IMR-90 (cell line): Measurements from ENCODE around the gene FAM193A. TPM values are rescaled to one million over a fixed set of nuclear protein-coding genes. Genes with fewer than 3 reads are reported as not detected.

Experiments used
- ATAC-seq: fragments of 200-7000 bp; cut with Tn5 transposase; 2 replicates; pipeline ENCODE4 v1.9.1; 2020; ENCODE audit warnings: low read depth, mild to moderate bottlenecking, moderate library complexity
- BruUV-seq: library from RNA; stranded (reverse); fragments of 400-500 nt; replicated peaks from 2 replicates; lab custom pipeline; 2021; lab: Mats Ljungman, UMichigan
- CTCF ChIA-PET: fragments of 300-600 bp; formaldehyde crosslinking; extraction: SDS; loops from one replicate; lab custom pipeline; 2021; ENCODE audit warnings: antibody characterized with exemption; lab: Yijun Ruan, JAX
- POLR2A ChIA-PET: fragments of 300-600 bp; sonication (Branson Sonifier 250); formaldehyde crosslinking; loops from one replicate; lab custom pipeline; 2022; ENCODE audit warnings: antibody characterized with exemption; ENCODE audit not compliant: unreplicated experiment; lab: Charles Lee
- DNase-seq: peaks from one replicate; pipeline ENCODE4 v3.0.0; 2013
- H2AFZ ChIP-seq: replicated peaks from 2 replicates; pipeline ENCODE3; 2013; ENCODE audit warnings: low read length, mild to moderate bottlenecking; ENCODE audit not compliant: poor library complexity
- H2AK5ac ChIP-seq: 2 replicates; pipeline ENCODE4 v1.6.1; 2013; ENCODE audit warnings: low read depth, low read length, inconsistent platforms
- H2AK9ac ChIP-seq: replicated peaks from 2 replicates; pipeline ENCODE3; 2013; ENCODE audit warnings: mild to moderate bottlenecking, low read depth, low read length, moderate library complexity; ENCODE audit not compliant: poor library complexity
- H2BK120ac ChIP-seq: 2 replicates; pipeline ENCODE4 v1.6.1; 2013; ENCODE audit warnings: low read depth, low read length, inconsistent platforms
- H2BK15ac ChIP-seq: 3 replicates; pipeline ENCODE4 v1.6.1; 2013; ENCODE audit warnings: low read depth, low read length, inconsistent platforms
- H2BK20ac ChIP-seq: 2 replicates; pipeline ENCODE4 v1.6.1; 2013; ENCODE audit warnings: low read depth, mild to moderate bottlenecking, inconsistent platforms, low read length, moderate library complexity
- H2BK5ac ChIP-seq: 2 replicates; pipeline ENCODE4 v1.6.1; 2013; ENCODE audit warnings: mild to moderate bottlenecking, low read depth, low read length, inconsistent platforms; ENCODE audit not compliant: poor library complexity, severe bottlenecking
- H3K14ac ChIP-seq: replicated peaks from 2 replicates; pipeline ENCODE4 v1.6.1; 2013; ENCODE audit warnings: low read depth, low read length, inconsistent platforms
- H3K18ac ChIP-seq: 2 replicates; pipeline ENCODE4 v1.6.1; 2013; ENCODE audit warnings: low read depth, low read length, control low read depth
- H3K23ac ChIP-seq: 2 replicates; pipeline ENCODE4 v1.6.1; 2013; ENCODE audit warnings: low read depth, low read length, inconsistent platforms
- H3K27ac ChIP-seq: 2 replicates; pipeline ENCODE4 v1.5.1; 2013; ENCODE audit warnings: mild to moderate bottlenecking, control low read depth, low read length; ENCODE audit not compliant: insufficient read depth
- H3K27me3 ChIP-seq: 2 replicates; pipeline ENCODE4 v1.6.1; 2013; ENCODE audit warnings: low read length; ENCODE audit not compliant: control insufficient read depth, insufficient read depth
- H3K36me3 ChIP-seq: 2 replicates; pipeline ENCODE4 v1.6.1; 2013; ENCODE audit warnings: low read length, mixed read lengths; ENCODE audit not compliant: control insufficient read depth, insufficient read depth
- H3K4ac ChIP-seq: 2 replicates; pipeline ENCODE4 v1.6.1; 2013; ENCODE audit warnings: low read depth, low read length, inconsistent platforms
- H3K4me1 ChIP-seq: 2 replicates; pipeline ENCODE4 v1.6.1; 2013; ENCODE audit warnings: low read length, mixed read lengths; ENCODE audit not compliant: control insufficient read depth, insufficient read depth
- H3K4me2 ChIP-seq: 2 replicates; pipeline ENCODE4 v1.6.1; 2013; ENCODE audit warnings: low read depth, mild to moderate bottlenecking, control low read depth, low read length, moderate library complexity
- H3K4me3 ChIP-seq: 2 replicates; pipeline ENCODE4 v1.5.1; 2013; ENCODE audit warnings: low read depth, mild to moderate bottlenecking, control low read depth, low read length, moderate library complexity; ENCODE audit not compliant: insufficient read depth
- H3K56ac ChIP-seq: 2 replicates; pipeline ENCODE4 v1.6.1; 2013; ENCODE audit warnings: low read length, inconsistent platforms; ENCODE audit not compliant: insufficient read depth; ENCODE audit errors: extremely low read depth
- H3K79me1 ChIP-seq, 2 experiments: 2 replicates each; pipeline ENCODE4 v1.6.1; 2013; ENCODE audit warnings: low read length in 2 of 2, inconsistent platforms in 1 of 2, low read depth in 1 of 2
- H3K9ac ChIP-seq: 2 replicates; pipeline ENCODE4 v1.6.1; 2013; ENCODE audit warnings: low read depth, low read length, control low read depth
- H3K9me1 ChIP-seq: 2 replicates; pipeline ENCODE4 v1.6.1; 2013; ENCODE audit warnings: low read length, inconsistent platforms; ENCODE audit not compliant: insufficient read depth
- H3K9me3 ChIP-seq: 2 replicates; pipeline ENCODE4 v1.6.1; 2013; ENCODE audit warnings: low read length; ENCODE audit not compliant: control insufficient read depth, insufficient read depth
- H4K20me1 ChIP-seq: 2 replicates; pipeline ENCODE4 v1.6.1; 2013; ENCODE audit warnings: low read length, inconsistent platforms; ENCODE audit not compliant: insufficient read depth
- H4K5ac ChIP-seq: 2 replicates; pipeline ENCODE4 v1.6.1; 2013; ENCODE audit warnings: mild to moderate bottlenecking, low read depth, low read length, control low read depth
- H4K8ac ChIP-seq, 2 experiments: 2 replicates each; pipeline ENCODE4 v1.6.1; 2013; ENCODE audit warnings: low read depth in 2 of 2, low read length in 2 of 2, control low read depth in 1 of 2, inconsistent platforms in 1 of 2
- H4K91ac ChIP-seq: 2 replicates; pipeline ENCODE4 v1.6.1; 2013; ENCODE audit warnings: low read depth, low read length, inconsistent platforms; ENCODE audit not compliant: insufficient read depth
- BHLHE40 ChIP-seq: fragments of 150-350 bp; IDR thresholded peaks from 2 replicates; pipeline ENCODE4 v1.6.1; 2016; ENCODE audit warnings: mild to moderate bottlenecking, low read depth, low read length
- CHD1 ChIP-seq: IDR thresholded peaks from 2 replicates; pipeline ENCODE4 v1.6.1; 2012; ENCODE audit warnings: low read depth, low read length, improper control_type of control experiment
- FOS ChIP-seq: fragments of 150-350 bp; IDR thresholded peaks from 2 replicates; pipeline ENCODE4 v1.6.1; 2016; ENCODE audit warnings: low read depth, low read length
- MAZ ChIP-seq: IDR thresholded peaks from 2 replicates; pipeline ENCODE4 v1.6.1; 2012; ENCODE audit warnings: low read depth, mild to moderate bottlenecking, low read length, improper control_type of control experiment, moderate library complexity, borderline replicate concordance
- MXI1 ChIP-seq: IDR thresholded peaks from 2 replicates; pipeline ENCODE4 v1.6.1; 2012; ENCODE audit warnings: low read depth, mild to moderate bottlenecking, low read length, moderate library complexity, borderline replicate concordance
- NFE2L2 ChIP-seq: fragments of 150-350 bp; IDR thresholded peaks from 2 replicates; pipeline ENCODE4 v1.6.1; 2016; ENCODE audit warnings: low read depth, mild to moderate bottlenecking, low read length
- RAD21 ChIP-seq: IDR thresholded peaks from 2 replicates; pipeline ENCODE4 v1.6.1; 2012; ENCODE audit warnings: low read length, improper control_type of control experiment
- RFX5 ChIP-seq: IDR thresholded peaks from 2 replicates; pipeline ENCODE4 v1.8.0; 2012; ENCODE audit warnings: low read depth, mild to moderate bottlenecking, low read length, moderate library complexity
- SMC3 ChIP-seq: fragments of 150-350 bp; IDR thresholded peaks from 2 replicates; pipeline ENCODE4 v1.6.1; 2016; ENCODE audit warnings: low read depth, mild to moderate bottlenecking, antibody characterized with exemption, low read length, moderate library complexity
- WGBS, 2 experiments: methylation state at CpG; one replicate each; pipeline versions ENCODE4 v1.1.5 to v1.1.7; 2013; ENCODE audit warnings: missing lambda C conversion rate in 2 of 2; ENCODE audit not compliant: insufficient read length in 1 of 2; ENCODE audit errors: extremely low coverage in 2 of 2; 5-methylcytosine and 5-hydroxymethylcytosine counted together
- dilution Hi-C: fragments of 300-500 bp; cut with HindIII; formaldehyde crosslinking; loops from one replicate; pipeline ENCODE4 v1.14.3; 2018; ENCODE audit warnings: low sequenced_read_pairs; ENCODE audit not compliant: unreplicated experiment
- in situ Hi-C: fragments of 300-500 bp; cut with MboI; formaldehyde crosslinking; loops from 3 replicates; pipeline ENCODE4 v1.14.3; 2019; ENCODE audit warnings: low sequenced_read_pairs, inconsistent platforms, mixed read lengths
- intact Hi-C: fragments of 100-400 bp; cut with micrococcal nuclease; formaldehyde crosslinking; loops from 2 replicates; pipeline ENCODE4 v1.10.0; 2022
- polyA plus RNA-seq, 3 experiments: library from polyadenylated mRNA; depleted of rRNA; stranded (reverse); fragments of >200 nt; gene quantifications; 2 replicates each; pipeline ENCODE4 v1.2.3, GENCODE V29; 2012; ENCODE audit warnings: low replicate concordance in 1 of 3
- total RNA-seq: library from RNA; depleted of rRNA; stranded (reverse); fragments of >200 nt; gene quantifications from 2 replicates; pipeline ENCODE4 v1.2.3, GENCODE V29; 2012
- TF ChIP-seq, protein P1 (sequence below): conservative IDR thresholded peaks from 2 replicates; pipeline ENCODE4 v1.5.1; 2012; ENCODE audit warnings: mild to moderate bottlenecking, low read depth, low read length, improper control_type of control experiment
- TF ChIP-seq, protein P2 (sequence below): fragments of 150-350 bp; IDR thresholded peaks from 2 replicates; pipeline ENCODE4 v1.6.1; 2017; ENCODE audit warnings: mild to moderate bottlenecking, antibody characterized with exemption, low read length, low read depth

Gene FAM193A
- total and polyA plus RNA-seq, 2 of the 4 experiments (the other 2 are of a cell fraction): 6.8 to 11.0 TPM

DNA sequence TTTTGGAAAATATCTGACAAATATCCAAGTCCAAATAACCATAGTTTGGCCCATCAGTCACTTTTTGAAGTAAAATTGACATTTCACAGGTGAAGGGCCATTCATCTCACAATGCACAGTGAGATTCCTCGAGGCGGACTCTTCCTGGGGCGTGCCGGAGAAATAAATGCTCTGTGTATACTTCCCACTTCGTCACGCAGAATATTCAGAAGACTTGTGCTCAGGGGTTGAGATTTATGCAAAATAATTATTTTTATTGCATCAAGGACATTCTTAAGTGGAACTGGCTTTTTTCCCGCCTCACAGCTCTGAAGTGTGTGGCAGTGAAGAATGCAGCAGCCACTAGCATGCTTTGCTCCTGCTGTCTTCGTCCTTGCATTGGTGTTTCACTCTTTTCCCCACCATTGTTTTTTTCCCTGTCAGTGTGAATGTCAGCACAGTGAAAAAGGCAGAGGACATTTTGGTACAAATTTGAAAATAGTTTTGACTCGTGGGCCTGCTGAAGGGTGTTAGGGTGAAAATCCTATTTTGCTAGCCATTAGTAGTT is 70.6 kb downstream of the FAM193A start:
- no peak overlapping the region for H4K91ac ChIP-seq
- ChIA-PET CTCF (no interaction called here), POLR2A (no interaction called here)
- ATAC-seq: no peak
- no peak overlapping the region for H3K14ac ChIP-seq
- intact Hi-C loops: no loop called here
- DNase-seq: no peak
- no CpG with 5 or more reads among the region's 9 CpGs for WGBS, 2 experiments
- H3K36me3 ChIP-seq: peaks cover 4% of the 10 kb centered on the region
- H2AFZ ChIP-seq: no peak overlapping the region
- no TSS peak for BruUV-seq
- H3K4ac ChIP-seq: no peak overlapping the region
- no peak overlapping the region for H4K8ac ChIP-seq
- in situ Hi-C loops: no loop called here
- no peak overlapping the region for H3K9ac ChIP-seq
- H4K20me1 ChIP-seq: peaks cover 67% of the 10 kb centered on the region
- no peak overlapping the region for H3K4me2 ChIP-seq
- H3K18ac ChIP-seq: no peak overlapping the region
- no peak overlapping the region for H4K5ac ChIP-seq
- H2BK20ac ChIP-seq: no peak overlapping the region
- H3K27ac ChIP-seq: no peak overlapping the region
- H3K79me1 ChIP-seq: peaks cover 13 to 70% of the 10 kb centered on the region in 2 experiments
- H3K4me3 ChIP-seq: no peak overlapping the region
- no peak overlapping the region for H3K23ac ChIP-seq
- H3K9me3 ChIP-seq: no peaks in the 10 kb centered on the region
- no peak overlapping the region for H2BK120ac ChIP-seq
- no peak overlapping the region for H2BK15ac ChIP-seq
- H3K27me3 ChIP-seq: no peaks in the 10 kb centered on the region
- dilution Hi-C loops: no loop called here
- H2AK5ac ChIP-seq: no peak overlapping the region
- TF ChIP-seq, protein P1, sequence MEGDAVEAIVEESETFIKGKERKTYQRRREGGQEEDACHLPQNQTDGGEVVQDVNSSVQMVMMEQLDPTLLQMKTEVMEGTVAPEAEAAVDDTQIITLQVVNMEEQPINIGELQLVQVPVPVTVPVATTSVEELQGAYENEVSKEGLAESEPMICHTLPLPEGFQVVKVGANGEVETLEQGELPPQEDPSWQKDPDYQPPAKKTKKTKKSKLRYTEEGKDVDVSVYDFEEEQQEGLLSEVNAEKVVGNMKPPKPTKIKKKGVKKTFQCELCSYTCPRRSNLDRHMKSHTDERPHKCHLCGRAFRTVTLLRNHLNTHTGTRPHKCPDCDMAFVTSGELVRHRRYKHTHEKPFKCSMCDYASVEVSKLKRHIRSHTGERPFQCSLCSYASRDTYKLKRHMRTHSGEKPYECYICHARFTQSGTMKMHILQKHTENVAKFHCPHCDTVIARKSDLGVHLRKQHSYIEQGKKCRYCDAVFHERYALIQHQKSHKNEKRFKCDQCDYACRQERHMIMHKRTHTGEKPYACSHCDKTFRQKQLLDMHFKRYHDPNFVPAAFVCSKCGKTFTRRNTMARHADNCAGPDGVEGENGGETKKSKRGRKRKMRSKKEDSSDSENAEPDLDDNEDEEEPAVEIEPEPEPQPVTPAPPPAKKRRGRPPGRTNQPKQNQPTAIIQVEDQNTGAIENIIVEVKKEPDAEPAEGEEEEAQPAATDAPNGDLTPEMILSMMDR: no peak
- TF ChIP-seq FOS (no peak), RFX5 (no peak), BHLHE40 (no peak), MXI1 (no peak), NFE2L2 (no peak), MAZ (no peak), CHD1 (no peak), RAD21 (no peak), SMC3 (no peak)
- TF ChIP-seq, protein P2, sequence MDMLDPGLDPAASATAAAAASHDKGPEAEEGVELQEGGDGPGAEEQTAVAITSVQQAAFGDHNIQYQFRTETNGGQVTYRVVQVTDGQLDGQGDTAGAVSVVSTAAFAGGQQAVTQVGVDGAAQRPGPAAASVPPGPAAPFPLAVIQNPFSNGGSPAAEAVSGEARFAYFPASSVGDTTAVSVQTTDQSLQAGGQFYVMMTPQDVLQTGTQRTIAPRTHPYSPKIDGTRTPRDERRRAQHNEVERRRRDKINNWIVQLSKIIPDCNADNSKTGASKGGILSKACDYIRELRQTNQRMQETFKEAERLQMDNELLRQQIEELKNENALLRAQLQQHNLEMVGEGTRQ: no peak
- peaks cover 6% of the 10 kb centered on the region for H3K9me1 ChIP-seq
- H3K4me1 ChIP-seq: no peaks in the 10 kb centered on the region
- H3K56ac ChIP-seq: no peak overlapping the region
- H2AK9ac ChIP-seq: no peak overlapping the region
- no peak overlapping the region for H2BK5ac ChIP-seq
